ENCODE results near the gene SPPL3. TPM values are rescaled to one million over a fixed set of nuclear protein-coding genes. Genes with fewer than 3 reads are reported as not detected.

Gene SPPL3
- polyA plus RNA-seq, 1 of the 3 experiments (the other 2 are of a cell fraction) = 18.8 TPM

DNA sequence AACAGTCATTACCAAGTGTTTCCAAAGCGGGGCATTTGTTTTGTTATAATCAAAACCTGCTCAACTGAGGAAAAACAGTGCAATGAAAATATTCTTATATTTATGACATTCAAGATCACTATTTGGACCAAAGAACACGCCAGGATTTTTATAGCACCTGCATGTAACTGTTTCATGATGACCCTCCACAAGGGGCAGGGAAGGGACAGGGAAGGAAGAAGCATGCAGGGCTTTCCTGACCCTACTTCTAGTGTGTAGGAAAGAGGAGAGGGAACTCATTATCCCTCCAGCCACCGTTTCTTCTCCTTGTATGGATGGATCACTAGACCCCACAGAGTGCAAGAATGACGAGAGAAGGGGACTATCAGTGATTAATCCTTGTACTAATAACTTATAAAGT lies 49.4 kb downstream of the SPPL3 start:
- Histone ChIP-seq H3K4me1 (ENCODE audit: control insufficient read depth in 1 of 2, insufficient read depth in 2 of 2, low read depth in 1 of 2, low read length in 1 of 2) (no peaks in the 10 kb centered on the region), H3F3A (replicated peaks; ENCODE audit: insufficient read depth) (peaks cover 4% of the 10 kb centered on the region), H3K9ac (no peak overlapping the region), H3K27me3 (ENCODE audit: insufficient read depth) (no peaks in the 10 kb centered on the region), H3K79me2 (ENCODE audit: insufficient read depth) (peaks cover 59% of the 10 kb centered on the region; the same call in 1 of the 2 replicates), H3K9me3 (peaks cover 7% of the 10 kb centered on the region; the same call in 1 of the 2 replicates), H3K4me2 (no peak overlapping the region), H4K20me1 (ENCODE audit: insufficient read depth) (peaks cover 45% of the 10 kb centered on the region), H3K4me3 (ENCODE audit: low read depth in 2 of 2, low read length in 1 of 2) (no peak overlapping the region), H3K27ac (ENCODE audit: low read depth in 2 of 2, low read length in 1 of 2) (no peak overlapping the region), H3K36me3 (replicated peaks in 1 of 2; ENCODE audit: control insufficient read depth in 1 of 2, insufficient read depth in 2 of 2, low read length in 1 of 2) (no peaks in the 10 kb centered on the region), H2AFZ (ENCODE audit: low read depth) (no peak overlapping the region), H3K9me2 (no peaks in the 10 kb centered on the region)
- CTCF ChIA-PET = interaction anchor here (0.6 to 0.9 kb wide), 2 partner anchors 9 to 17 kb away, joined by 3 read pairs; no protein-coding TSS in a partner anchor
- TF ChIP-seq MXI1 (IDR thresholded peaks at IDR 0.05; ENCODE audit: low read depth, low read length) (no peak), FOXM1 (IDR thresholded peaks at IDR 0.05; ENCODE audit: low read depth) (no peak), TAF1 (IDR thresholded peaks at IDR 0.05; ENCODE audit: borderline replicate concordance, low read depth, low read length) (no peak), ELF1 (IDR thresholded peaks at IDR 0.05) (no peak), NFIC (IDR thresholded peaks at IDR 0.05; ENCODE audit: borderline replicate concordance) (no peak), POLR2AphosphoS5 (IDR thresholded peaks at IDR 0.05; ENCODE audit: low read depth, low read length) (no peak), JUND (IDR thresholded peaks at IDR 0.05) (no peak), TCF12 (IDR thresholded peaks at IDR 0.05) (no peak), SMC3 (IDR thresholded peaks at IDR 0.05; ENCODE audit: low read depth, low read length) (no peak)
- TF ChIP-seq, protein P1, sequence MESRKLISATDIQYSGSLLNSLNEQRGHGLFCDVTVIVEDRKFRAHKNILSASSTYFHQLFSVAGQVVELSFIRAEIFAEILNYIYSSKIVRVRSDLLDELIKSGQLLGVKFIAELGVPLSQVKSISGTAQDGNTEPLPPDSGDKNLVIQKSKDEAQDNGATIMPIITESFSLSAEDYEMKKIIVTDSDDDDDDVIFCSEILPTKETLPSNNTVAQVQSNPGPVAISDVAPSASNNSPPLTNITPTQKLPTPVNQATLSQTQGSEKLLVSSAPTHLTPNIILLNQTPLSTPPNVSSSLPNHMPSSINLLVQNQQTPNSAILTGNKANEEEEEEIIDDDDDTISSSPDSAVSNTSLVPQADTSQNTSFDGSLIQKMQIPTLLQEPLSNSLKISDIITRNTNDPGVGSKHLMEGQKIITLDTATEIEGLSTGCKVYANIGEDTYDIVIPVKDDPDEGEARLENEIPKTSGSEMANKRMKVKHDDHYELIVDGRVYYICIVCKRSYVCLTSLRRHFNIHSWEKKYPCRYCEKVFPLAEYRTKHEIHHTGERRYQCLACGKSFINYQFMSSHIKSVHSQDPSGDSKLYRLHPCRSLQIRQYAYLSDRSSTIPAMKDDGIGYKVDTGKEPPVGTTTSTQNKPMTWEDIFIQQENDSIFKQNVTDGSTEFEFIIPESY (IDR thresholded peaks at IDR 0.05; ENCODE audit: borderline replicate concordance, low read depth) = no peak
- TF ChIP-seq, protein P2, sequence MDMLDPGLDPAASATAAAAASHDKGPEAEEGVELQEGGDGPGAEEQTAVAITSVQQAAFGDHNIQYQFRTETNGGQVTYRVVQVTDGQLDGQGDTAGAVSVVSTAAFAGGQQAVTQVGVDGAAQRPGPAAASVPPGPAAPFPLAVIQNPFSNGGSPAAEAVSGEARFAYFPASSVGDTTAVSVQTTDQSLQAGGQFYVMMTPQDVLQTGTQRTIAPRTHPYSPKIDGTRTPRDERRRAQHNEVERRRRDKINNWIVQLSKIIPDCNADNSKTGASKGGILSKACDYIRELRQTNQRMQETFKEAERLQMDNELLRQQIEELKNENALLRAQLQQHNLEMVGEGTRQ (IDR thresholded peaks at IDR 0.05; ENCODE audit: borderline replicate concordance, low read depth, low read length) = no peak
- TF ChIP-seq, protein P3, sequence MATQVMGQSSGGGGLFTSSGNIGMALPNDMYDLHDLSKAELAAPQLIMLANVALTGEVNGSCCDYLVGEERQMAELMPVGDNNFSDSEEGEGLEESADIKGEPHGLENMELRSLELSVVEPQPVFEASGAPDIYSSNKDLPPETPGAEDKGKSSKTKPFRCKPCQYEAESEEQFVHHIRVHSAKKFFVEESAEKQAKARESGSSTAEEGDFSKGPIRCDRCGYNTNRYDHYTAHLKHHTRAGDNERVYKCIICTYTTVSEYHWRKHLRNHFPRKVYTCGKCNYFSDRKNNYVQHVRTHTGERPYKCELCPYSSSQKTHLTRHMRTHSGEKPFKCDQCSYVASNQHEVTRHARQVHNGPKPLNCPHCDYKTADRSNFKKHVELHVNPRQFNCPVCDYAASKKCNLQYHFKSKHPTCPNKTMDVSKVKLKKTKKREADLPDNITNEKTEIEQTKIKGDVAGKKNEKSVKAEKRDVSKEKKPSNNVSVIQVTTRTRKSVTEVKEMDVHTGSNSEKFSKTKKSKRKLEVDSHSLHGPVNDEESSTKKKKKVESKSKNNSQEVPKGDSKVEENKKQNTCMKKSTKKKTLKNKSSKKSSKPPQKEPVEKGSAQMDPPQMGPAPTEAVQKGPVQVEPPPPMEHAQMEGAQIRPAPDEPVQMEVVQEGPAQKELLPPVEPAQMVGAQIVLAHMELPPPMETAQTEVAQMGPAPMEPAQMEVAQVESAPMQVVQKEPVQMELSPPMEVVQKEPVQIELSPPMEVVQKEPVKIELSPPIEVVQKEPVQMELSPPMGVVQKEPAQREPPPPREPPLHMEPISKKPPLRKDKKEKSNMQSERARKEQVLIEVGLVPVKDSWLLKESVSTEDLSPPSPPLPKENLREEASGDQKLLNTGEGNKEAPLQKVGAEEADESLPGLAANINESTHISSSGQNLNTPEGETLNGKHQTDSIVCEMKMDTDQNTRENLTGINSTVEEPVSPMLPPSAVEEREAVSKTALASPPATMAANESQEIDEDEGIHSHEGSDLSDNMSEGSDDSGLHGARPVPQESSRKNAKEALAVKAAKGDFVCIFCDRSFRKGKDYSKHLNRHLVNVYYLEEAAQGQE (IDR thresholded peaks at IDR 0.05; ENCODE audit: low read depth, low read length) = no peak
- TF ChIP-seq, protein P4, sequence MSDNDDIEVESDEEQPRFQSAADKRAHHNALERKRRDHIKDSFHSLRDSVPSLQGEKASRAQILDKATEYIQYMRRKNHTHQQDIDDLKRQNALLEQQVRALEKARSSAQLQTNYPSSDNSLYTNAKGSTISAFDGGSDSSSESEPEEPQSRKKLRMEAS (IDR thresholded peaks at IDR 0.05; ENCODE audit: low read depth) = no peak
- DNase-seq = no peak
- WGBS (ENCODE audit: low lambda C conversion rate) = 89% methylated on average over 4 of the region's 4 CpGs
- POLR2A ChIA-PET = no interaction called here
